SK-N-SH treated with all-trans-retinoic acid at 6 μM for 48 hours (cell line): Measurements from ENCODE around the gene DAGLB.

Source experiments
- ATAC-seq: fragments of 200-7000 bp; cut with Tn5 transposase; 3 replicates; pipeline ENCODE4 v1.9.1; 2020; ENCODE audit warnings: mild to moderate bottlenecking, moderate library complexity
- ARNTL ChIP-seq: fragments of 450-650 bp; formaldehyde crosslinking; IDR thresholded peaks from 2 replicates; pipeline ENCODE4 v1.5.0; 2020; ENCODE audit warnings: low read depth, mild to moderate bottlenecking, moderate library complexity, borderline replicate concordance
- BACH2 ChIP-seq: fragments of 250-450 bp; sonication (Bioruptor Pico); IDR thresholded peaks from 2 replicates; pipeline ENCODE4 v1.9.0; 2021; ENCODE audit warnings: mild to moderate bottlenecking, borderline replicate concordance
- CREB5 ChIP-seq: fragments of 250-450 bp; sonication (Bioruptor Pico); IDR thresholded peaks from 2 replicates; pipeline ENCODE4 v1.5.1; 2020; ENCODE audit warnings: low read depth, mild to moderate bottlenecking, moderate library complexity
- CSRNP3 ChIP-seq: fragments of 250-450 bp; sonication (Bioruptor Pico); IDR thresholded peaks from 2 replicates; pipeline ENCODE4 v1.5.1; 2021; ENCODE audit warnings: mild to moderate bottlenecking, moderate library complexity
- ISL1 ChIP-seq: fragments of 250-450 bp; sonication (Bioruptor Pico); IDR thresholded peaks from 2 replicates; pipeline ENCODE4 v2.1.2; 2022; ENCODE audit warnings: mild to moderate bottlenecking, moderate library complexity
- OSR1 ChIP-seq: fragments of 250-450 bp; sonication (Bioruptor Pico); IDR thresholded peaks from 2 replicates; pipeline ENCODE4 v1.8.0; 2022; ENCODE audit warnings: moderate library complexity, mild to moderate bottlenecking, inconsistent platforms
- POU6F1 ChIP-seq: fragments of 250-450 bp; sonication (Bioruptor Pico); IDR thresholded peaks from 2 replicates; pipeline ENCODE4 v1.8.0; 2021; ENCODE audit warnings: low read depth, mild to moderate bottlenecking, moderate library complexity, borderline replicate concordance
- PPARA ChIP-seq: fragments of 250-450 bp; sonication (Bioruptor Pico); IDR thresholded peaks from 2 replicates; pipeline ENCODE4 v1.5.0; 2020; ENCODE audit warnings: mild to moderate bottlenecking, borderline replicate concordance
- RARB ChIP-seq: fragments of 250-450 bp; sonication (Bioruptor Pico); IDR thresholded peaks from 2 replicates; pipeline ENCODE4 v1.8.0; 2021; ENCODE audit warnings: mild to moderate bottlenecking, moderate library complexity
- SNAI2 ChIP-seq: fragments of 250-450 bp; sonication (Bioruptor Pico); IDR thresholded peaks from 2 replicates; pipeline ENCODE4 v1.5.0; 2020; ENCODE audit warnings: mild to moderate bottlenecking, moderate library complexity
- TCF4 ChIP-seq: fragments of 250-450 bp; sonication (Bioruptor Pico); IDR thresholded peaks from 2 replicates; pipeline ENCODE4 v1.8.0; 2021; ENCODE audit warnings: mild to moderate bottlenecking, moderate library complexity, borderline replicate concordance
- TSHZ2 ChIP-seq: fragments of 250-450 bp; sonication (Bioruptor Pico); IDR thresholded peaks from 2 replicates; pipeline ENCODE4 v1.5.0; 2020; ENCODE audit warnings: mild to moderate bottlenecking, moderate library complexity
- ZC3H10 ChIP-seq: fragments of 250-450 bp; sonication (Bioruptor Pico); IDR thresholded peaks from 2 replicates; pipeline ENCODE4 v1.5.1; 2021; ENCODE audit warnings: mild to moderate bottlenecking, moderate library complexity
- ZFP3 ChIP-seq: fragments of 250-450 bp; sonication (Bioruptor Pico); IDR thresholded peaks from 2 replicates; pipeline ENCODE4 v1.5.0; 2020; ENCODE audit warnings: mild to moderate bottlenecking, moderate library complexity
- ZFP30 ChIP-seq: fragments of 450-650 bp; formaldehyde crosslinking; IDR thresholded peaks from 2 replicates; pipeline ENCODE4 v1.5.0; 2022; ENCODE audit warnings: mild to moderate bottlenecking, moderate library complexity
- ZNF565 ChIP-seq: fragments of 450-650 bp; formaldehyde crosslinking; conservative IDR thresholded peaks from 2 replicates; pipeline ENCODE4 v1.5.0; 2020; ENCODE audit warnings: low read depth, mild to moderate bottlenecking, moderate library complexity
- ZNF70 ChIP-seq: fragments of 450-650 bp; formaldehyde crosslinking; IDR thresholded peaks from 2 replicates; pipeline ENCODE4 v1.5.0; 2020; ENCODE audit warnings: mild to moderate bottlenecking, moderate library complexity
- ZNF8 ChIP-seq: fragments of 450-650 bp; formaldehyde crosslinking; IDR thresholded peaks from 2 replicates; pipeline ENCODE4 v1.5.0; 2020; ENCODE audit warnings: mild to moderate bottlenecking, moderate library complexity

The DAGLB gene

GRCh38 chr7:6360841-6361240, 86.9 kb downstream of the DAGLB start (continued):
- TF ChIP-seq ZFP30 (CRISPR knock-in tag), result no peak
- no peak for TF ChIP-seq PPARA
- no peak for TF ChIP-seq TCF4 (CRISPR knock-in tag)
- no peak for TF ChIP-seq TSHZ2 (CRISPR knock-in tag)
- no peak for TF ChIP-seq ZNF70 (CRISPR knock-in tag)
- TF ChIP-seq ZNF565 (CRISPR knock-in tag), result no peak
- TF ChIP-seq OSR1 (CRISPR knock-in tag), result no peak

GRCh38 chr7:6359734-6360133, 88.0 kb downstream of the DAGLB start:
- TF ChIP-seq TCF4 (CRISPR knock-in tag) (no peak), ARNTL (CRISPR knock-in tag) (no peak), ZNF565 (CRISPR knock-in tag) (no peak), CREB5 (CRISPR knock-in tag) (no peak), ZNF70 (CRISPR knock-in tag) (no peak), SNAI2 (CRISPR knock-in tag) (no peak), RARB (CRISPR knock-in tag) (no peak), ZFP3 (CRISPR knock-in tag) (no peak), ZFP30 (CRISPR knock-in tag) (no peak), CSRNP3 (CRISPR knock-in tag) (no peak), OSR1 (CRISPR knock-in tag) (no peak), BACH2 (no peak), TSHZ2 (CRISPR knock-in tag) (no peak), ZC3H10 (CRISPR knock-in tag) (no peak), POU6F1 (CRISPR knock-in tag) (no peak), ISL1 (CRISPR knock-in tag) (no peak), ZNF8 (CRISPR knock-in tag) (no peak)
- no peak for ATAC-seq
